Measurements from ENCODE around the gene HOXB8.
A peak's percentile ranks its signal among the peaks of the same experiment; 100 is the strongest.

Gene HOXB8

GRCh38 chr17:48611681-48612455 lies 3.2 kb downstream of the HOXB8 start:
- TF ChIP-seq PKNOX1 (IDR thresholded peaks at IDR 0.05) (no peak), ARNT (IDR thresholded peaks at IDR 0.05) (no peak), FOXA1 (IDR thresholded peaks at IDR 0.05) (no peak), SP1 (IDR thresholded peaks at IDR 0.05) (no peak), CTBP1 (IDR thresholded peaks at IDR 0.05; ENCODE audit: borderline replicate concordance) (no peak), ELF4 (IDR thresholded peaks at IDR 0.05) (no peak), HDGF (IDR thresholded peaks at IDR 0.05; ENCODE audit: borderline replicate concordance) (peak; percentile 76; the same call in 1 of the 2 replicates), FOXK2 (IDR thresholded peaks at IDR 0.05) (no peak), L3MBTL2 (conservative IDR thresholded peaks at IDR 0.05) (peak; percentile 55; the same call in 1 of the 2 replicates), SUZ12 (IDR thresholded peaks at IDR 0.05) (no peak), LEF1 (IDR thresholded peaks at IDR 0.05; ENCODE audit: borderline replicate concordance) (no peak), BHLHE40 (IDR thresholded peaks at IDR 0.05; ENCODE audit: borderline replicate concordance) (no peak), ZNF384 (IDR thresholded peaks at IDR 0.05) (no peak), TARDBP (IDR thresholded peaks at IDR 0.05) (no peak), FOXM1 (IDR thresholded peaks at IDR 0.05; ENCODE audit: borderline replicate concordance) (0 out of 2 replicates have a peak, but pooled peaks have one; percentile 4)
- no peak for DNase-seq (ENCODE audit: extremely low spot score)
- CTCF ChIA-PET, result no interaction called here
- POLR2A ChIA-PET, result no interaction called here

- TF ChIP-seq PKNOX1 (IDR thresholded peaks at IDR 0.05) (no peak), SUZ12 (IDR thresholded peaks at IDR 0.05) (no peak), FOXK2 (IDR thresholded peaks at IDR 0.05) (no peak), ELF4 (IDR thresholded peaks at IDR 0.05) (no peak), TARDBP (IDR thresholded peaks at IDR 0.05) (no peak), HDGF (IDR thresholded peaks at IDR 0.05; ENCODE audit: borderline replicate concordance) (no peak), L3MBTL2 (conservative IDR thresholded peaks at IDR 0.05) (no peak), SP1 (IDR thresholded peaks at IDR 0.05) (no peak), ARNT (IDR thresholded peaks at IDR 0.05) (no peak), NFRKB (IDR thresholded peaks at IDR 0.05) (no peak), LEF1 (IDR thresholded peaks at IDR 0.05; ENCODE audit: borderline replicate concordance) (no peak), BHLHE40 (IDR thresholded peaks at IDR 0.05; ENCODE audit: borderline replicate concordance) (no peak), CTBP1 (IDR thresholded peaks at IDR 0.05; ENCODE audit: borderline replicate concordance) (no peak), FOXM1 (IDR thresholded peaks at IDR 0.05; ENCODE audit: borderline replicate concordance) (no peak), FOXA1 (IDR thresholded peaks at IDR 0.05) (no peak), ZNF384 (IDR thresholded peaks at IDR 0.05) (no peak)
- POLR2A ChIA-PET, result no interaction called here
- CTCF ChIA-PET, result no interaction called here
- no peak for DNase-seq (ENCODE audit: extremely low spot score)
Measured at GRCh38 chr17:48611213-48611612, 3.9 kb downstream of the HOXB8 start.

DNA sequence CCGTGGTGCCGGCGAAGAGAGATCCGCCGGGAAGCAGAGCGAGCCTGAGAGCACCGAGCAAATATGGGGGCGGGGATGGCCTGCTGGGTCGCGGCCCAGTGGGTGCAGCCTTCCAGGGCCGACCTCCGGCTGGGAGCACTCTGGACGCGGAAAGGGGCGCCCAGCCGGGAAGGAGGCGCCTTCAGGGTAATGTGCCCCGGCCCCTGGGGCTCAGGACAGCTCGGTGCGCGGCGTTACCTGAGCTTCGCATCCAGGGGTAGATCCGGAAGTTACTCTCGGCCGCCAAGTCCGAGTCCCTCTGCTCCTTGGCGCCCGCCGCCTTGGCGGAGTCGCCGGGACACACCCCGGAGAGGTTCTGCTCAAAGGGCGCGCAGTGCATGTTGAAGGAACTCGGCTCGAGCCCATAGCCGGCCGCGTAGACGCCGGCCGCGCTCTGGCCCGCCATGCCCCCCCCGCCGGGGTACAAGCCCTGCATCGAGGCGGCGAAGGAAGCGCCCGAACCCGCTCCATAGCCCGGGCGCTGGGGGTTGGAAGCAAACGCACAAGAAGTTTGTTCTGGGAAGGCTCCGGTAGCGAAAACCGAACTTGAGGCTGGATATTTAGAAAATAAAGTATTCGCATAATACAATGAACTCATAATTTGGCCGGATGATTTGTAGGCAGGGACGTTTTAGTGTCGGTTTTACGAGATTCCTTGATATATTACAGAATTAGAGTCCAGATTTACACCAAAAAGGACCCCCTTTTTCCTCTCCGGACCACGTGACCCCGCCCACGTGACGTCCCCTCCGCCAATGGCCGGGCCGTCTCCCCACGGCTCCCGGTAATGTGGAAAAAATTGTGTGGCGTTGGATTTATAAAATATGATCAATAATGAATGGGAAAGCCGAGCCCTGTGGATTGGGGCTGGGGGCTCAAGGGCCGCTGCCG lies 4.5 kb downstream of the HOXB8 start, which contains the start of gene HOXB7:
TSS of gene HOXB7 (minus strand) at position 736 of the 930 bp plus-strand sequence. CDS start at position 637, 99 bp downstream.
- ChIA-PET POLR2A (interaction anchor here (1.0 to 2.9 kb wide), 7 partner anchors 10 to 37 kb away, joined by 3 to 23 read pairs (median 7); partner anchors contain the start of genes HOXB3 and HOXB9), CTCF (interaction anchor here (0.6 to 0.7 kb wide), 4 partner anchors 17 to 349 kb away, joined by 3 to 4 read pairs (median 3); partner anchors contain the start of gene HOXB5)
- no peak for DNase-seq (ENCODE audit: extremely low spot score)
- no peak for TF ChIP-seq FOXM1 (IDR thresholded peaks at IDR 0.05; ENCODE audit: borderline replicate concordance)
- TF ChIP-seq NFRKB (IDR thresholded peaks at IDR 0.05), result no peak
- TF ChIP-seq HDGF (IDR thresholded peaks at IDR 0.05; ENCODE audit: borderline replicate concordance), result no peak
- no peak for TF ChIP-seq SUZ12 (IDR thresholded peaks at IDR 0.05)
- no peak for TF ChIP-seq FOXK2 (IDR thresholded peaks at IDR 0.05)
- TF ChIP-seq CTBP1 (IDR thresholded peaks at IDR 0.05; ENCODE audit: borderline replicate concordance), result peak; percentile 63; the same call in 1 of the 2 replicates
- no peak for TF ChIP-seq ELF4 (IDR thresholded peaks at IDR 0.05)
- TF ChIP-seq TARDBP (IDR thresholded peaks at IDR 0.05), result no peak
- TF ChIP-seq SP1 (IDR thresholded peaks at IDR 0.05), result no peak
- peak; percentile 88 for TF ChIP-seq PKNOX1 (IDR thresholded peaks at IDR 0.05)
- no peak for TF ChIP-seq FOXA1 (IDR thresholded peaks at IDR 0.05)
- no peak for TF ChIP-seq LEF1 (IDR thresholded peaks at IDR 0.05; ENCODE audit: borderline replicate concordance)
- TF ChIP-seq ARNT (IDR thresholded peaks at IDR 0.05), result no peak
- peak; percentile 66 for TF ChIP-seq L3MBTL2 (conservative IDR thresholded peaks at IDR 0.05)

DNA sequence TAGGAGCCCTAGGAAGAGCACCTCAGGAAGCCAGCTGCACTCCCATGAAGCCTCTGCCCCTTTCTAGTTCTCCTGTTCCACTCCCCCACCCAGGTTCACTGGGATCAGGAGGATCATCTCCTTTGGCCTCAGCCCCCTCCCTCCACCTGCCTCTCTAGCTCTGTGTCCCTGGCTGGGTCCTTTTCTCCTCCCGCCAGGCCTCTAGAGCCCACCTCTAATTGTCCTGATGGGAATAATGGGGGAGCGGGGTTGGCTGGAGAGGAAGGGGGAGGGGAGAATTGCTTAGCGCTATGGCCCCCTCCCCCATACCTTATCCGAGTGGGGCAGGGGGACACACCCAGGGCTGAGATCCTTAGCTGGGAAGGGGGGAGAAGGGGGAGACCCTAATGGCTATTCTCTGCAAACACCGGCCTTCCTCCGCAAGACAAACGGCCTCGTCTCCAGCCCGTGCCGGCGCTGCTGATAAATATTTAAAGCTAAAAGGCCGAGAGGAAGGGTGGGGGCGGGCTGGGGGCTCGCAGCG lies 5.3 kb downstream of the HOXB8 start:
- POLR2A ChIA-PET, result interaction anchor here (0.9 to 2.9 kb wide), 9 partner anchors 9 to 106 kb away, joined by 3 to 23 read pairs (median 7); partner anchors contain the start of genes HOXB3 and HOXB9
- CTCF ChIA-PET, result interaction anchor here (0.6 to 0.7 kb wide), 4 partner anchors 17 to 348 kb away, joined by 3 to 4 read pairs (median 3); partner anchors contain the start of gene HOXB5
- DNase-seq (ENCODE audit: extremely low spot score), result no peak
- TF ChIP-seq FOXA1 (IDR thresholded peaks at IDR 0.05) (no peak), BHLHE40 (IDR thresholded peaks at IDR 0.05; ENCODE audit: borderline replicate concordance) (no peak), L3MBTL2 (conservative IDR thresholded peaks at IDR 0.05) (no peak)
